GM12878 (cell line): ENCODE measurements around the gene PSMC3IP. TPM values are rescaled to one million over a fixed set of nuclear protein-coding genes. Genes with fewer than 3 reads are reported as not detected.
"Not testable (repeated sequence)": the region's sequence is repeated elsewhere in the genome, so short reads cannot be mapped to it uniquely, and the experiment has no call there.

Experiments
- ATAC-seq: fragments of 200-7000 bp; cut with Tn5 transposase; 3 replicates; pipeline ENCODE4 v1.9.1; 2020; ENCODE audit warnings: mild to moderate bottlenecking, moderate library complexity
- BruUV-seq: library from RNA; stranded (reverse); fragments of 400-500 nt; replicated peaks from 2 replicates; lab custom pipeline; 2021; lab: Mats Ljungman, UMichigan
- CTCF ChIA-PET: fragments of 300-600 bp; sonication (Branson Sonifier 250); formaldehyde crosslinking; extraction: SDS; loops from one replicate; lab custom pipeline; 2021; ENCODE audit warnings: inconsistent platforms; lab: Yijun Ruan, JAX
- POLR2A ChIA-PET: fragments of 350-600 bp; formaldehyde crosslinking; extraction: SDS; loops from one replicate; lab custom pipeline; 2021; ENCODE audit warnings: inconsistent platforms; lab: Charles Lee
- RAD21 ChIA-PET: fragments of 300-600 bp; sonication (Branson Sonifier 250); formaldehyde crosslinking; loops from one replicate; lab custom pipeline; 2023; ENCODE audit warnings: antibody characterized with exemption; ENCODE audit not compliant: unreplicated experiment; lab: Charles Lee
- SMC1A ChIA-PET: fragments of 300-600 bp; sonication (Branson Sonifier 250); formaldehyde crosslinking; loops from one replicate; lab custom pipeline; 2023; ENCODE audit not compliant: unreplicated experiment, uncharacterized antibody; lab: Charles Lee
- DNase-seq: peaks from one replicate; pipeline ENCODE4 v3.0.0-alpha.2; 2011; ENCODE audit warnings: low read depth, low spot score
- FAIRE-seq: peaks from 3 replicates; lab custom pipeline; 2011; peaks lifted over from hg19 to GRCh38; lab: Jason Lieb, UNC
- H2AFZ ChIP-seq: 2 replicates; pipeline ENCODE4 v1.6.0; 2011; ENCODE audit warnings: low read depth, low read length, control low read depth; ENCODE audit not compliant: control insufficient read depth
- H3K27ac ChIP-seq: 2 replicates; pipeline ENCODE4 v1.5.1; 2011; ENCODE audit warnings: control low read depth; ENCODE audit not compliant: control insufficient read depth, insufficient read depth
- H3K27me3 ChIP-seq, 2 experiments: replicated peaks in 1 of 2; 2 replicates each; pipeline versions ENCODE4 v1.6.0 to v1.6.1; 2011; ENCODE audit warnings: low read length in 1 of 2; ENCODE audit not compliant: control insufficient read depth in 2 of 2, insufficient read depth in 2 of 2
- H3K36me3 ChIP-seq, 2 experiments: 2 replicates each; pipeline ENCODE4 v1.5.1; 2011; ENCODE audit warnings: low read length in 1 of 2; ENCODE audit not compliant: control insufficient read depth in 2 of 2, insufficient read depth in 2 of 2
- H3K4me1 ChIP-seq: 2 replicates; pipeline ENCODE4 v1.6.1; 2011; ENCODE audit warnings: mild to moderate bottlenecking, low read length, moderate library complexity, mixed read lengths; ENCODE audit not compliant: control insufficient read depth, insufficient read depth
- H3K4me2 ChIP-seq: 2 replicates; pipeline ENCODE4 v1.6.0; 2011; ENCODE audit warnings: control low read depth; ENCODE audit not compliant: control insufficient read depth, insufficient read depth
- H3K4me3 ChIP-seq: fragments of 200-600 bp; sonication (generic); 2 replicates; pipeline ENCODE4 v1.5.1; 2016
- H3K79me2 ChIP-seq: 2 replicates; pipeline ENCODE4 v1.6.0; 2011; ENCODE audit warnings: low read length; ENCODE audit not compliant: control insufficient read depth, insufficient read depth
- H3K9ac ChIP-seq: 2 replicates; pipeline ENCODE4 v1.8.0; 2011; ENCODE audit warnings: low read length, control low read depth, mixed read lengths; ENCODE audit not compliant: control insufficient read depth, insufficient read depth
- H3K9me3 ChIP-seq: replicated peaks from 3 replicates; pipeline ENCODE4 v1.5.1; 2011; ENCODE audit warnings: mild to moderate bottlenecking, low read length; ENCODE audit not compliant: control insufficient read depth, insufficient read depth
- H4K20me1 ChIP-seq: 2 replicates; pipeline ENCODE4 v1.6.0; 2011; ENCODE audit not compliant: control insufficient read depth, insufficient read depth
- EZH2 ChIP-seq: IDR thresholded peaks from 2 replicates; pipeline ENCODE4 v1.6.1; 2012; ENCODE audit warnings: low read depth, mild to moderate bottlenecking, control low read depth, inconsistent platforms, low read length, borderline replicate concordance; ENCODE audit not compliant: control insufficient read depth
- GABPA ChIP-seq: IDR thresholded peaks from 2 replicates; pipeline ENCODE4 v1.6.1; 2014; ENCODE audit warnings: antibody characterized with exemption, low read depth, mild to moderate bottlenecking, inconsistent platforms
- IRF5 ChIP-seq: fragments of 450-650 bp; IDR thresholded peaks from 2 replicates; pipeline ENCODE4 v1.6.1; 2017; ENCODE audit warnings: borderline replicate concordance
- ZZZ3 ChIP-seq: IDR thresholded peaks from 2 replicates; pipeline ENCODE4 v1.6.1; 2011; ENCODE audit warnings: low read depth; ENCODE audit not compliant: control insufficient read depth, insufficient read length
- WGBS: methylation state at CpG from one replicate; pipeline ENCODE4 v1.1.6; 2016; ENCODE audit warnings: low lambda C conversion rate; ENCODE audit not compliant: insufficient replicate concordance, insufficient coverage; ENCODE audit errors: missing lambda C conversion rate; 5-methylcytosine and 5-hydroxymethylcytosine counted together
- in situ Hi-C: fragments of 300-500 bp; cut with MboI; formaldehyde crosslinking; loops from 9 replicates; pipeline ENCODE4 v1.14.3; 2018; ENCODE audit warnings: mixed read lengths
- intact Hi-C: fragments of 100-400 bp; cut with micrococcal nuclease; formaldehyde crosslinking; loops from one replicate; pipeline ENCODE4 v1.14.2; 2022; ENCODE audit not compliant: unreplicated experiment
- polyA plus RNA-seq, 11 experiments: library from polyadenylated mRNA; depleted of rRNA in 4 of 11; unstranded in 6 of 11; stranded (reverse) in 5 of 11; fragments of >200 nt; fragmentation: Nextera tagmentation in 4 of 11; fragmentation: Illumina TruSeq in 1 of 11; extraction: Ambion mirVana in 4 of 11; extraction: Trizol in 1 of 11; gene quantifications; 1 replicate in 1 of 11; 2 replicates in 10 of 11; pipeline versions ENCODE4 v1.2.1 to v1.2.3, GENCODE V29; 2011 to 2016; ENCODE audit warnings: inconsistent platforms in 2 of 11, missing spikeins in 2 of 11, low read depth in 1 of 11
- total RNA-seq, 4 experiments: library from RNA; depleted of rRNA in 3 of 4; stranded (reverse); fragments of >200 nt in 3 of 4; fragmentation: Illumina TruSeq in 1 of 4; extraction: Trizol in 1 of 4; gene quantifications; 2 replicates each; pipeline versions ENCODE4 v1.2.1 to v1.2.3, GENCODE V29; 2013 to 2021

PSMC3IP gene
- total and polyA plus RNA-seq, 10 of the 15 experiments (the other 5 are each of a cell fraction or from before 2014, with no cell fraction given): 6.8 to 34.5 (median 17.7) TPM

DNA sequence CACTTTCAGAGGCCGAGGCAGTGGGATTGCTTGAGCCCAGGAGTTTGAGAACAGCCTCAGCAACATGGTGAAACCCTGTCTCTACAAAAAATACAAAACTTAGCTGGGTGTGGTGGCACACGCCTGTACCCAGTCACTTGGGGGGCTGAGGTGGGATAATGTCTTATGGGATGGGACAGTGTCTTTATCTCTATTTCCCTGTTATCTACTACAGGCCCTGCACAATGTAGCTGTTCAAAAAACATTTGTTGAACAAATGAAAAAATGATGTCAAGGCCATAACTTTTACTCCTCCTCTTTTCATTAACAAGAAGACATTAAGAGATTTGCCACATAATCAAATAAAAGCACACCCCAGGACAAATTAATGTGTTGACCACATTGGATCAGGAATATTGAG lies 45.7 kb upstream of the PSMC3IP start:
- TF ChIP-seq EZH2 (no peak), ZZZ3 (no peak), IRF5 (no peak), GABPA (no peak)
- ChIA-PET SMC1A (interaction anchor here (0.6 to 7.7 kb wide), 9 partner anchors 15 to 54 kb away, joined by 3 to 96 read pairs (median 3); partner anchors contain the start of genes RETREG3 and TUBG1), POLR2A (interaction anchor here (0.6 to 2.7 kb wide), 6 partner anchors 15 to 510 kb away, joined by 3 to 11 read pairs (median 4); partner anchors contain the start of genes PLEKHH3 and PSMC3IP), CTCF (interaction anchor here (1.0 to 8.5 kb wide), 5 partner anchors 15 to 93 kb away, joined by 3 to 134 read pairs (median 3); partner anchors contain the start of genes CCR10 and PLEKHH3), RAD21 (interaction anchor here (0.8 to 1.4 kb wide), 3 partner anchors 10 to 140 kb away, joined by 3 to 4 read pairs (median 3); no protein-coding TSS in a partner anchor)
- H2AFZ ChIP-seq: no peak overlapping the region
- in situ Hi-C loops: loop anchor here (25.0 kb wide), 1 partner anchor 589 kb away; the partner anchor contains the start of gene TMEM106A
- no peaks in the 10 kb centered on the region for H3K9me3 ChIP-seq
- H4K20me1 ChIP-seq: no peaks in the 10 kb centered on the region
- 94% methylated on average over 2 of the region's 2 CpGs for WGBS
- FAIRE-seq: no peak
- no peak overlapping the region for H3K4me3 ChIP-seq
- no peak overlapping the region for H3K9ac ChIP-seq
- no TSS peak for BruUV-seq
- DNase-seq: no peak
- no peaks in the 10 kb centered on the region for H3K27me3 ChIP-seq
- no peak for ATAC-seq
- no peak overlapping the region for H3K27ac ChIP-seq
- no peaks in the 10 kb centered on the region for H3K79me2 ChIP-seq
- H3K4me1 ChIP-seq: peaks cover 26% of the 10 kb centered on the region
- H3K4me2 ChIP-seq: no peak overlapping the region
- H3K36me3 ChIP-seq: no peaks in the 10 kb centered on the region
- intact Hi-C loops: no loop called here

- RAD21 ChIA-PET, H3K4me2 ChIP-seq, ATAC-seq, FAIRE-seq, H3K4me3 ChIP-seq, H3K27ac ChIP-seq, intact Hi-C loops, H3K79me2 ChIP-seq, H3K27me3 ChIP-seq, H4K20me1 ChIP-seq, DNase-seq, H3K36me3 ChIP-seq, H3K9ac ChIP-seq, H2AFZ ChIP-seq, H3K9me3 ChIP-seq, BruUV-seq: not testable (repeated sequence)
- H3K4me1 ChIP-seq: peaks cover 38% of the 10 kb centered on the region
- CTCF ChIA-PET: interaction anchor here (0.7 to 8.5 kb wide), 4 partner anchors 10 to 55 kb away, joined by 3 to 134 read pairs (median 4); partner anchors contain the start of genes CCR10 and PLEKHH3
- POLR2A ChIA-PET: interaction anchor here (0.6 to 2.7 kb wide), 5 partner anchors 10 to 232 kb away, joined by 3 to 11 read pairs (median 4); partner anchors contain the start of genes MLX and PLEKHH3
- in situ Hi-C loops: loop anchor here (25.0 kb wide), 1 partner anchor 590 kb away; the partner anchor contains the start of gene TMEM106A
- SMC1A ChIA-PET: interaction anchor here (0.6 to 7.7 kb wide), 9 partner anchors 10 to 87 kb away, joined by 3 to 96 read pairs (median 3); partner anchors contain the start of genes CCR10, PLEKHH3, PSMC3IP and RETREG3
- 100% methylated on average over 3 of the region's 3 CpGs for WGBS
Observed at GRCh38 chr17:42621987-42622386, 44.5 kb upstream of the PSMC3IP start.
